Hindlimb muscle (tissue), 1 donor: ENCODE measurements around the gene SLC25A47. TPM values are rescaled to one million over a fixed set of nuclear protein-coding genes. Genes with fewer than 3 reads are reported as not detected.
"Not testable (repeated sequence)": the region's sequence is repeated elsewhere in the genome, so short reads cannot be mapped to it uniquely, and the experiment has no call there.

Experiments
- DNase-seq: peaks from one replicate; pipeline ENCODE4 v3.0.0-alpha.2; 2013
- polyA plus RNA-seq: library from polyadenylated mRNA; unstranded; fragments of 120-200 nt; gene quantifications from one replicate; pipeline ENCODE4 v1.2.1, GENCODE V29; 2013; ENCODE audit not compliant: insufficient read length

SLC25A47 gene
- polyA plus RNA-seq, 1 donor: not detected

DNA sequence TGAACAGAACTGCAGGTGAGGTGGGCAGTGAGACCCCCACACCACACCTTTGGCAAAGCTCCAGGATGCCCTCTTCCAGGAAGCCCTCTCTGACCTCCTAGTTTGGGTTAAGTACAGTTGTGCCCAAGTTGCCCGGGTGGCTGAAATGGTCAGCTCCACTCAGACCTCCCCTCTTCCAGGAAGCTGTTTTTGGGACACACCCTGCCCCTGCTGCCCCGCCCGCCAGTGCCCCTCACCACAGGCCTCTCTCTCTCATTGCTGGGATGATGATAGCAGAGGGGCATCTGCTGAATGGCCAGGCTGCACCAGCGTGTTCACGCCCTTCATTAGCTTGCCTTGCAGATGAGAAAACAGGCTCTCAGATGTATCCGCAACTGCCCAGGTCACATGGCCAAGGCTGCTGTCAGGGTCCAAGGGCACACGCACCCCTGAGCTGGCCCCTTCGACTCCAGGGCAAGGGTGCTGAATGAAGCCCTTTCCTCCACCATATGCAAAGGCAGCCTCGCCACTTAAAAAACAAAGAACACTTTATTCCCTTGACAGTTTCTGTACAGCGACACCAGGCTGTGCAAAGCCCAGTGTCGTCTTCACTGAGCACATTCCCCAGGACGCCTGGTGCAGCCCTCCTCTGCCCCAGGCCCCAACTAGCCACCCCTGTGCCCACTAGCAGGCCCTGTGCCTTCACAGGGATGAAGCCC lies 32.4 kb upstream of the SLC25A47 start:
- no peak for DNase-seq

DNA sequence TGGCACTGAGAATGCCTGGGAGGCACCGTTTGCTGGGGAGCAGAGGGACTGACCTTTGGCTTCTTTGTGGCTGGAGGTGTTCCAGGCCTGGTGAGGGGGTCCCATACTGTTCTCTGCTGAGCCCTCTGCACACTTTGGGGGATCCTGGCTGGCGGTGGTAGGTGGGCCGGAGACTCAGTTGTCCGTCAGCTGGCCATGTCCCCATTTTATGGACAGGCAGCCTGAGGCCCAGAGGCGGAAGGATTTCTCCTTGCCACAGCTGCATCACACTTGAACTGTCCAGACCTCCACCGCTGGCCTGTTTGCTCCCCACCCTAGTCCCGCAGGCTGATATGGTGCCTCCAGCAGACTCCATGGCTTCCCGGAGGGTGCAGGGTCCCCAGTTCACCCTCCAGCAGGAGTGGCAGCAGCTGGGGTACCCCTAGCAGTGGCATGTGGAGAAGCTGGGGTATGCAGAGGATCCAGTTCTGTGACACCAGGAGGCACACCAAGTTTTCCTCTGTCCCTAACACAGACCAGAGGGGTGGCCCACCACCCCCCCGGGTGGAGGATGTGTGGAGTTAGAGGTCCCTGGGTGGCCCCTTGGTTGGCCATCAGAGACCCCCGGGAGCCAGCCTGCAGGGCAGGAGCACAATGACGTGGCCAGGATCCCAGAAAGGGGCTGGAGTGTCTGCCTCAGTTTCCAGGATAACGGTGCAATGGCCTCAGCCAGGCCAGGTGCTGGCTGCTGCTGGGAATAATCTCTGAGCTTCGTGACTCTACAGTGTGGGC lies 31.6 kb upstream of the SLC25A47 start:
- no peak for DNase-seq

DNA sequence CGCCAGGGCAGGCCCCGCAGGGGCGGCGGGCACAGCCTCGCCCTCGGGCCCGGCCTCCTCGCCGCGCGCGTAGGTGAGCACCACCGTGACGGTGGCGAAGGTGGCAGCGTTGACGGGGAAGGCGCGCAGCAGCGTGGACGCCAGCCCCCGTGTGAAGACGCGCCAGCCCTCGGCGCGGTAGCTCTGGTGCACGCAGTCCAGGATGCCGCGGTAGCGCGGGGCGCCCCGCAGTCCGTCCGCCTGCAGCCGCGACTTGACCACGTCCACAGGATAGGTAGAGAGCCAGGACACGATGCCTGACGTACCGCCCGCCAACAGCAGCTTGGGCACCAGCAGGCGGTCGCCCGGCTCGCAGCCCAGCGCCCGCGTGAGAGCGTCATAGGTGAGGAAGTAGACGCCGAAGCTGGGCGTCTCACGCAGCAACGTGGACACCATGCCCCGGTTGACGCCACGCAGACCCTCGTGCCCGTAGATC lies 30.8 kb upstream of the SLC25A47 start:
- DNase-seq: no peak

DNA sequence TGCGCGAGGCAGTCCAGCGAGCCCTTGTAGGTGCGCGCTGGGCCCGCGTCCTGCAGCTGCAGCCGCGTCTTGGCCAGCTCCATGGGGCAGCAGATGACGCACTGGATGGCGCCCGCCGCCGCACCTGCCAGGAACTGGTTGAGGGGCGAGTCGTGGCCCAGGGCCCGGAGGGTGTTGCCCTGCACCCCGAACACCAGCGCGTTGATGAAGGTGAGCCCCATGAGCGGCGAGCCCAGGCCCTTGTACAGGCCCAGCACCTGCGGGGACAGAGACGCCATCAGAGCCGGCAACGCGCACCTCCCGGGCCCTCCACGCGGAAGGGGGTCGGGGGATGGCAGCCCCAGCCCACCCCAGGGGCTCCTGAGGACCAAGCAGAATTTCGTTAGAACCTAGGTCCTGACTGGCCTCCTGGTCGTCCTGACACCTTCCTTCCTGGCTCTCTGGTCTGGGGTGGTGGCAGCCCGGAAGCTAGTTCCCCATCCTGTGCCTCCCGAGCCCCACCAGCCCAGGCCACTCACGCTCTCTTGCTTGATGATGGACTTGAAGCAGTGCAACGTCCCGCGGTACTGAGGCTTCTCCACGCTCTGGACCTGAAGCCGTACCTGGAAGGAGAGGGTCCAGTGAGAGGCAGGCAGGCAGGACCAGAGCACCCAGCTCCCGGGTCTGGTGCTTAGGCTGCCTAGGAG lies 30.2 kb upstream of the SLC25A47 start:
- no peak for DNase-seq

DNA sequence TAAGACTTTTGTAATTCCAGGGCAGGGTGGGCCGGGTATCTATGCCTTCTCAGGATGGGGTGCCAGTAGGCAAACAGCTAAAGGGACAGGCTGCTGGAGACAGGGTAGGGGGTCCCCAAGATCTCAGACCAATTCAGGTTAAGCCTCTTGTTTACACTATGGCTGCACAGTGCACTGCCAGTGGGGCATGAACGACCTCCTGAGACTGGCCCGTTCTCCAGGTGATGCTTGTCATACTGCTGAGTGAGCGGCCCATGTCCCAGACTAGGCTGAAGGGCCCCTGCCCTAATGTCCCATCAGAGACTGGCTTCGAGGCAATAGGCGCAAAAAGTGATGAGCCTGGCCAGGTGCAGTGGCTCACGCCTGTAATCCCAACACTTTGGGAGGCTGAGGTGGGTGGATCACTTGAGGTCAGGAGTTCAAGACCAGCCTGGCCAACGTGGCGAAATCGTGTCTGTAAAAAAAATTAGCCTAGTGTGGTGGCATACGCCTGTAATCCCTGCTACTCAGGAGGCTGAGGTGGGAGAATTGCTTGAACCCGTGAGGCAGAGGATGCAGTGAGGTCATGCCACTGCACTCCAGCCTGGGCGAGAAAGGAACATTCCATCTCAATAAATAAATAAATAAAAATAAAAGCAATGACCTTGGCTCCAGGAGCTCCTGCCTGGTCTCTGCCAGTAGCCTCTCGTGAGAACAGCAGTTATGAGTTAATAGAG lies 29.5 kb upstream of the SLC25A47 start:
- no peak for DNase-seq

DNA sequence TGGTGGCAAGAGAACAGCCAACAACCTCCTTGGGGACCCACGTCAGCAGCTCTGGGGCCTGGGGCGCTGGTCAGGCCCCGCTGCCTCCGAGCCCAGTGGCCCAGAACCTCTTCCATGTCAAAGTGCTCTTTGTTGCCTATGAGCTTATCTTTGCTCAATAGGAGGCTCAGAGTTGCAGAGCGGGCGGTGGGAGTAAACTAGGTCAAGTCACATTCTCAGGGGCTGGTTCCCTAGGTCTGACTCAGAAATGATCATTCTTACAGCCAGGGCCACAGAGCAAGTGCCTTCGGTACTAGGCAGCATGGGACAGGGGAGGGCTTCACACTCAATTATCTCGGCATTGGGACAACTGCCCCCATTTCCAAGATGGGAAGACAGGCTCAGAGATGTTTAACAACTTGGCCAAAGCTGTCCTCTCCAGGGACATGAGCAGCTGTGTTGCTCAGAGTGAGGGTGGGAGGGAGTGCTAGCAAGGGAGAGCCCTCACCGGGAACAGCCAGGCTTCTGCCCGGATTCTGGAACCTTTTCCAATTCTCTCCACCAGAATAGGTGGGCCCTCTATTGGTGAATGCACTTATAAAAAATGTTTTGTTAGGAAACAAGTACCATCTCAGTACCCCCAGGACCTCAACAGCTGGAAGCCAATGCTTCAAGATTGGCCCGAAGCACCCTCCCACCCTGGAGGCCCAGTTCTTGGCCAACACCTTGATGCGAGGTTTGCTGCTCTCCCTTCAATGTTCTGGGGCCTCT lies 28.8 kb upstream of the SLC25A47 start:
- DNase-seq: no peak

DNA sequence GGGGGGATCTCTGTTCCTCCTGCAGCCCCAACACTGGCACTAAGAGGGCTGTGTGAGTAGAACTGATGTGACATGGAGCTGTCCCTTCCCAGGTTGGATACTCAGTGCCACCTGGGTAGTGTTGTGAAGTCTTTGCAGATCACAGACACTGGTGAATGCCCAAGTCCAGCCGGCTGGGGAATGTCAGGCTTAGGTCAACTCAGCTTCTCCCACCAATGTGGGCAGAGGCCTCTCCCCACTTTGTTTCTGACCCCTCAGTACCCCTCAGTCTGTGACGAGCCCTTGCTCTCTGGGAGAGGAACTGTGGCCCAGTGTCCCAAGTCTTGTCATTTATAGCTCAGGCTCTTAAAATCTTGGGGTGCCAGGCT lies 28.2 kb upstream of the SLC25A47 start:
- no peak for DNase-seq

DNA sequence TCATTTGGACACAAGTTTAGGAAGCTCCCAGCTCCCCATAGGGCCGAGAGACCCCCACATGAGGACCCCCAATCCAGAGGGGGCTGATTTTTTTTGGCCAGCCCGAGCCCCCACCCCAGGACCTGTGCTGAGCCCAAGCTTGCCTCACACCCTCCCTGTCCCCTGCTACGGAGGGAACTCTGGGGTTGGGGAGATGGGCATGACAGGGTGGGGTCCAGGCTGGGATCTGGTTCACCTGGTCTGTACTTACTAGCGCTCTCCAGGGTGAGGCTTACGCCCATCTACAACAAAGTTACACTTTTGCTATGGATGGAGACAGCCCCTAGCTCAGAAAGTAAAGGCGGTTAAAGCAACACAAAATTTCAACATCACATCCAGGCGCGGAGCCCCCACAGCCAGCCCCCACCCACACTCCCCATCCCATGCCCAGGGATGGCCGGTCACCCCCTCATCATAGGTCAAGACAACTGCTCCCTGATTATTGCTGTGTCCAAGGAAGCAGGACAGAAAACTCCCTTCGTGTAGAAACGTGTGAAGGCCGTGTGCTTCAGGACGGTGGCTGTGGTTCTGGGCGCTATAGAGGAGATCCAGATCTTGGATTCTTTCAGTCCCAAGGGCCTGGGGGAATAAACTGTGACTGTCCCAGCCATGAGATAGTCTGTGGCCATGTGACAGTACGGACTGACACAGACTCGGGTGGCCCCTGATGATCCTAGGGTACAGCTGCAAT lies 27.6 kb upstream of the SLC25A47 start:
- DNase-seq: no peak

DNA sequence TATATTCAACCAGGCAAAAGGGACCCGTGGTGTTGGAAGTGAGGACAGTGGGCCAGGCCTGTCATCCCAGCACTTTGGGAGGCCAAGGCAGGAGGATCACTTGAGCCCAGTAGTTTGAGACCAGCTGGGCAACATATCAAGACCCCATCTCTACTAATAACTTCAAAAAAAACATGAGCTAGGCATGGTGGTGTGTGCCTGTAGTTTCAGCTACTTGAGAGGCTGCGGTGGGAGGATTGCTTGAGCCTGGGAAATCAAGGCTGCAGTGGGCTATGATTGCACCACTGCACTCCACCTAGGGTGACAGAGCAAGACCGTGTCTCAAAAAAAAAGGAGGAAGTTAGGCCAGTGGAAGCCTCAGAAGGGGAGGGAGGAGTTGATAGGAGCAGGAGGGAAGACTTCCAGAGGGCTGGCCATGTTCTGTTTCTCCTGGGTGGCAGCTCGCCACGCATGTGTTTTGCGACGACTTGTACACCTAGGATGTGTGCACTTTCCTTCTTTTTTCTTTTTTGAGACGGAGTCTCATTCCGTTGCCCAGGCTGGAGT lies 27.0 kb upstream of the SLC25A47 start:
- DNase-seq: no peak

DNA sequence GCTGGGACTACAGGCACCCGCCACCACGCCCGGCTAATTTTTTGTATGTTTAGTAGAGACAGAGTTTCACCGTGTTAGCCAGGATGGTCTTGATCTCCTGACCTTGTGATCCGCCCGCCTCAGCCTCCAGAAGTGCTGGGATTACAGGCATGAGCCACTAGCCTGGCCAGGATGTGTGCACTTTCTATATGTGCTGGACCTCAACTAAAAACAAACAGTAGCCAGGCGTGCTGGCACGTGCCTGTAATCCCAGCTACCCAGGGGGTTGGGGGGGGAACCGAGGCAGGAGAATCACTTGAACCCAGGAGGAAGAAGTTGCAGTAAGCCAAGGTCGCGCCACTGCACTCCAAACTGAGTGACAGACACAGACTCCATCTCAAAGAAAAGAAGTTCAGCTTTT lies 26.4 kb upstream of the SLC25A47 start:
- DNase-seq: not testable (repeated sequence)

DNA sequence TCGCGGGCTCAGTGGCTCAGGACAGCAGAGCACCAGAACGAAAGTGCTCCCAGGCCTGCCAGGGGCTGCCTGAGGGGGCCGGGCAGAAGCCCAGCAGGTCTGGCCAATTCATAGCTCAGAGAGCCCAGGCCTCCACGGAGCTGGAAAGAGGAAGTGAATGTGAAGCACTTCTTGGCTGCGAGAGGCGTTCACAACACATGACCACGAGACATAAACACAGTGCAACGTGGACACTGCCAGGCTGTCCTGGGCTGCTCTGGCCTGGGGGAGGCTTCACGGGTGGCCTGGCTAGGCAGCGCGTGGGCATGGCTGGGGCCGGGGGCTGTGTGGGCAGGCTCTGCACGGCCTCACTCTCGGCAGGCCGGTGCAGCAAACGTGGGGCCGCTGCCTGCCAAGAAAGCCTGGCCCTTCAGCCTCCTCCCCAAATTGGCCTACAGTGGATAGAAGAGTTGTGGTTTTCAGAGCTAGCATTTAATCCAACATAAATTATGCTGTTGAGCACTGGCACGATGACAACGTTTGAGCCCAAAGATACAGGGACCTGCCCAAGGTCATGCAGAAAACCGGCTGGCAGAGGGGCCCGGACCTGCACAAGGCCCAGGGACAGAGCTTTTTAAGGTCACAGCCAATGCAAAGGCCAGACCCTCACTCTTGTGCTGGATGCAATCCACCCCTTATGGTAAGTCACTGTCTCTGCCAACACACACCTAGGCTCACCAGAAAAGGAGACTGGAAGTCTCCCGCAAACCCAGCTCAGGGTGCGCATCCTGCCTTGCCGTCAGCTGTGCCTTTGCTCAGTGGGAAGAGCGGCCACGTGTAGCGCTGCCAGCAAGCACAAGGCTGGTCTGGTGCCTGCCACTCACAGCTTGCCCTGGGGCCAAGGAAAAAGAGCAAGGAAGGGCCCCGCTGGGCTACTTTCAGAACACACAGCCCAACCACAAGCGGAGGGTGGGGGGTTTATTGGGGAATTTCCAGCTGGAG lies 25.5 kb upstream of the SLC25A47 start:
- peak; percentile 84 for DNase-seq

DNA sequence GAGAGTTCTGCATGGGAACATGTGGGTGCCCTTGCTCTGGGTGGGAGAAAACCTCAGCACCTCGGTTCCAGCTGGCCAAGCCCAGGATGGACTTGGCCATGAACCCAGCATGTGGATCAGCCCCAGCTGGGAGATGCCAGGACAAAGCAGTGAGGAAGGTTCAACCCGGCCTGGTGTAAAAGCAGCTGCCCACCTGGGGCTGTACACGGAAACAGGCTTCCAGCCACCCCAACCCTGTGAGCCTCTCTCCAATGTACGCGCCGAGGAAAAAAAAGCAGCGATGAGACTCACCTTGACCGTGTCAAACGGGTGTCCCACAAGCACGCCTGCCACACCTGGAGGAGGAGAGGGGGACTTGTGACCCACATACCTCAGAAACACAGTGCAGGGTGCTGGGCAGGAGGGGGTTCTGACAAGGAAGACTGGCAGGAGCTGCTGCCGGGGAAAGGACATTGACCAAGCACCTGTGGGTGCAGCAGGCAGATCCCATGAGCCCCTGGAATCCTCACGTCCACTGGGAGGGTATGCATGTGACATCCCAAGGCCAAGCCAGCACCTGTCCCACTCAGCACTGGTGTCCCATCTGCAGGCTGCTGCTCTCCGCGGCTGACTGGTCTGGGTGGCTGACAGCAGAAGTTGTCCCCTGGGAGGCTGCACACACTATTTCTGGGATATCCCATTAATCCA lies 24.4 kb upstream of the SLC25A47 start:
- no peak for DNase-seq

DNA sequence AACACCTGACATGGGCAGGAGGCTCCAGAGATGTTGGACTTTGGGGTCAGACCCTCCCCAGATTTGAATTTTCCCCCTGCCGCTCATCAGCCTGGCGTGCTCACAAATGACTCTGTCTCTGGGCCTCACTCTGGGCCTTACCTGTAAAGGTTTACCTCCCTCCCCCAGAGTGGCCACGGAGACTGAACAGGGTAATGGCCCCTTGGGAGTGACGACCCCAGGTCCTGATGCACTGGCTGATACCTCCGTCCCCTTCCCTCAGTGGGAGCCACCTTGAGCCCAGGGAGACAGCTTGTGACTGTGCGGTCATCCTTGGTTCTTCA lies 23.9 kb upstream of the SLC25A47 start:
- no peak for DNase-seq

DNA sequence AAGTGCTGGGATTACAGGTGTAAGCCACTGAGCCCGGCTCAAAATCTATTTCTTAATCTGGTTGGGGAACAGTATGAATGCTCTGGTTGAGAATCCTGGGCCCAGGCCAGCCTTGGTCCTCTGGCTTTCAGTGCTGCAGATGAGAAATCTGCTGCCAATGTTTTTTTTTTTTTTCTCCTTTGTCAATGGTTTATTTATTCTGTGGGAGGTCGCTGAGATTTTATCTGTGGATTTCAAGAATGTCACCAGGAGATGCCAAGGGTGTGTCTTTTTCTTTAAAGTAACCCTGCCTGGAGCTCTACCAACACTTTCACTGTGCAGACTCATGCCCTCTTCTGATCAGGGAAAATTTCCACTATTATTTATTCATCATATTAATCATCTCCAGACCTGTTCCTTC lies 20.5 kb upstream of the SLC25A47 start:
- no peak for DNase-seq

DNA sequence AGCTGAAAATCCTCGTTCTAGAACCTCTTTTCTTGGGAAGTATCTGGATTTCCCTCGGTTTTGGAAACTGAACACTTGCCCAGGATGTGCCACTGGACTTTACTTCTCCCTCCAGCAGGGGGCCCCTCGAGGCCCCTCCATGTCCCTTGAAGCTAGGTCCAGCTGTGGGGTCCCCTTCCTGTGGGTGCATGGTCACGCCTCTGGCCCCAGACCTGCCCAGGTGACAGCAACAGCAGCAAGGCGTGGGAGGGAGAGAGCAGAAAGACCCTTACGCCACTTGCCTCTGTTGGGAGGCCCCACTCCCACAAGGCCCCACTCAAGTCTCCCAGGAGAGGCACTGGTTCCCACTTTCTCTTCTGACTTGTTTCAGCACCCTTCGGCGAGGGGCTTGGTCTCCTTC lies 20.0 kb upstream of the SLC25A47 start:
- no peak for DNase-seq

DNA sequence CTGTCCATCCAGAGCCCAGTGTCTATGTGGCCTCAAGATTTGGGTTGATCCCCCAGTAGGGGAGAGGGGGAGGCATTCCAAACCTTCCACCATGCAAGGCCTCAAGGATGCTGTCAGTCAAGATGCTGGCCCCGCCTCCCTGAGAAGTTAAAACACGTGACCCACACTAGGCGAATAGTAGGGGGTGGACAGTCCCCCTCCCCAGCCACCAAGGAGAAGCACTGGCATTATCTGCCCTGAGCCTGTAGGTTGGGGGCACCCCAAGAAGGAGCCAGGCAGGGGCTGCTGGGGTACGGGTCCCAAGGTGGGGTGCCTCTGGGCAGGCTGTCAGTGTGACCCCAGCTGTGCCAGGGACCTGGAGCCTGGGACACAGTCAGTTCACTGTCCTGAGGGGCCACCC lies 19.2 kb upstream of the SLC25A47 start:
- no peak for DNase-seq

DNA sequence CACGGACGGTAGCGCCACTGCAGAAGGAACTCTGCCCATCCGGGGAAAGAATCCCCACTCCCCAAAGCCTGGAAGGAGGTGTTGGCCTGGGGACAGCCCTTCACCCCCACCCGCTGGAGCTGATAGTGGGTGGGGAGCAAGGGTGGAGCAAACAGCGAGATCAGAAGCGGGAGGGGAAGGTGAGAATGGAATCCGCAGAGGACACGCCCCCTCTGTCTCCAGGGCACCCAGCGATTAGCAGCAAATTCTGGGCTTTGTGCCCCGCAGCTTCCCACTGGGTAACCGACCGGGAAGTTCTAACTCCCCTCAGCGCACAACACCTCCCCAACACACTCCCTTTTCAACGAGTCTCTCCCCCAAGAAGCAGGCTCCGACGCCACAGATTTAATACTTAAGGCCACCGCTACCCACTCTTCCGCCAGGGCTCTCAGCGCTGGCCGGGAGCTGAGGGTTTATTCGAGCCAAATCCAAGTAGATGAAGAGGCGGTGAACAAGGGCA lies 18.3 kb upstream of the SLC25A47 start:
- DNase-seq: no peak

DNA sequence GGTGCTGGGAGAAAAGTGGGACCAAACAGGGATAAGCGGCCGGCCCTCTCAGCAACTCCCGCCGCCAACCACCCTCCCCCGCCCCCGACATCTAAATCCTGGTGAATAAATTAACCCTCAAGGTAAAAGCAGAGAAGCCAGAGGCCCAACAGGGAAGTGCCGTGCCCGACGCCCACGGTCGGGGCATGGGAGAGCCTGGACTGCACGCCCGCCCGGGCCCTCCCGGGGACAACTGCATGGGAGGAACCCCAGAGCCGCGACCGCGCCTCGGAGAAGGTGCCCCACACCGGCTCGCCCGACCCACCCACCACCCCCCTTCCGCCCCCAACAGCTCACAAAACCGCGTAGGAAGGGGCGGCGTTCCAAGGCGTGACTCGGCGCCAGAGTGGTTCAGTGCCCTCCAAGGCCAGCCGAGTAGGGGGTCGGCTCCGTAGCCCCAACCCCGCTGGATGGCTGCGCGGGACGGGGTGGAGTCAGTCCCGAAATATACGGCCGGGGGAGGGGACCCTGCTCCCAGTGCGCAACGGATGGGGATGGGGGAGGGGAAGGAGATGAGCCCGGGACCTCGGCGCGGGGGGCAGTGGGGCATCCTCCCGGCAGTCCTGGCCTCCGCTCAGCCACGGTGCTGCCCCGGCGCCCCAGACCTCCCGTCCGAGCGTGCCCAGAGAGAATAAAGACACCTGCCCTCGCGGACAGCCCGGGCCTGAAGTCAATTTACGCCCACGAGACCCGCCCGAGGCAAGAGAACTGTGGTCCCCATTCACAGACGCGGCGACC lies 17.6 kb upstream of the SLC25A47 start:
- DNase-seq: no peak
